Measurements from ENCODE around the gene KRT86.
"Not testable (repeated sequence)": the region's sequence is repeated elsewhere in the genome, so short reads cannot be mapped to it uniquely, and the experiment has no call there.

KRT86 gene

DNA sequence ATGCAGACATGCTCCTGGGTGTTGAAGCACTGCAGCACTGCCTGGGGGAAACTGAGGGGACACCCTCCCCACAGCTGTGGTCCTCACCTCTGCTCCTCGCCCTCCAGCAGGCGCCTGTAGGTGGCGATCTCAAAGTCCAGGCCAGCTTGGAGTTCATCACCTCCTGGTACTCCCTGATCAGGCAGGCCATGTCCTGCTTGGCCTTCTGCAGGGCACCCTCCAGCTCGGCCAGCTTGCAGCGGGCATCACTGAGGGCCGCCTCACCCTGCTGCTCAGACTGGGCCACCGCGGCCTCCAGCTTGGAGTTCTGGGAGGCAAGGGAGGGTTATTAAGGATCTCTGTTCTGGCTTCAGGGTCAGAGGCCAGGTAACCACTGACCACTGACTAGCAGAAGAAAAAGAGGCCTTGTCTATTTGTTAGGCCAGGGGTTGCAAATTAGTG lies 22.2 kb upstream of the KRT86 start:
- DNase-seq (ENCODE audit: low read depth): peak; percentile 39

- no peak for DNase-seq (ENCODE audit: low read depth)
These were observed 21.6 kb upstream of the KRT86 start for GRCh38 chr12:52252728-52253343.

DNA sequence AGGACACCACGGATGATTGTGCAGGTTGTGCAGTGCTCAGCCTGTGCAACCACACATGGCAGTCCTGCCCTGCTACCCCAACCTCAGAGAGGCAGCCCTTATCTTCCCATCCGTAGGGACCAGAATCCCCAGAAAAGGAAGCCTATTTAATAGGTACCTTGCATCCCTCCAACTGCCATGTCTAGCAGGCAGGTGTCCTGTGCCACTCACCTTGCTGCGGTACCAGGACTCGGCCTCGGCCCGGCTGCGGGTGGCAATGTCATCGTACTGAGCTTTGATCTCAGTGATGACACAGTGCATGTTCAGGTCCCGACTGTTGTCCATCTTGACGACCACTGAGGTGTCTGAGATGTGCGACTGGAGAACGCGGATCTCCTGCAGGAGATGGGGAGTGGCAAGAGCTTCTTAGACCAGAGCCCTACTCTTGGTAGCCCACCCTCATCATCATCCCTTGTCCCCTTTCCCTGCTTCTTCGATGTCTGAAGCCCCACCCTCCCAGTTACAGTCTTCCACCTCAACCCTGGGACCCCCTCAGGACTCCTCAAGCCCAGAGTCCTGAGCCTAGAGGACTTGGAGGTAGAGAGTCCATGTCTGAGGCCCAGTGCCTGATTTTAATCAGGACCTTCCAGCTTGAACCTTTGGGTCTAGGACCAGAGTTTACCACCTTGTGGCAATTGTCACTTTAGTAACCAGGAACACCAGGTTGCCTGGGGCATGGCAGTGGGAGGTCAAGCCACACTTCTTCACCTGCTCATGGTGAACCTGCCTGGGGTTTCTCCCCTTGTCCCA lies 20.9 kb upstream of the KRT86 start:
- no peak for DNase-seq (ENCODE audit: low read depth)

GRCh38 chr12:52254180-52254964 lies 20.1 kb upstream of the KRT86 start:
- no peak for DNase-seq (ENCODE audit: low read depth)

GRCh38 chr12:52254965-52255751 lies 19.3 kb upstream of the KRT86 start:
- no peak for DNase-seq (ENCODE audit: low read depth)

DNA sequence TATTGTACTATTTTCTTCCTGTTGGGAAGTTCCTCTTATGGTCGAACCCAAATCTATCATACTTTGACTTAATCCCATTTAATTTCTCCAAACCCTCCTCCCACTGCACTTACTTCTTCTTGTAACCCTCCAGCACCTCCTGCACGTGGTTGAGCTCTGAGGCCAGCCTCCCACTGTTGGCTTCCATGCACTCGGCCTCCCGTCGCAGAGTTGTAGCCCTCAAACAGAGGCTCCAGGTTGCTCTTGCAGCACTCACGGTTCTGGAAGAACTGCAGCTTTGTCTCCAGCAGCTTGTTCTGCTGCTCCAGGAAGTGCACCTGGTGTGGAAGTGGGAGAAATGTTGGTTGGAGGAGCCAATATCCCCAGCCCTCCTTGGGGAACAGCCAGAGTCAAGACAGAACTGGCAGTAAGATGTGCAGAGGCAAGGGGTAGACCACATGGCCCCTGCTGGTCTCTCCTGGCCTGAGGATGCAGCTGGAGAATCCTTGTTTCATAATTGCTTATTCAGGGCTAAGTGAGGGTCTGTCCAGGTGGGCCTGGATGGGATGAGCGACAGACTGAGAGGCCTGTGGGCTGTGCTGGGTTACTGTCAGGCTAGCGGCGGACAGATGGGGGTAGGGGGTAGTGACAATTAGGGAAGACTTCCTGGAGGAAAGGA lies 18.4 kb upstream of the KRT86 start:
- no peak for DNase-seq (ENCODE audit: low read depth)

DNA sequence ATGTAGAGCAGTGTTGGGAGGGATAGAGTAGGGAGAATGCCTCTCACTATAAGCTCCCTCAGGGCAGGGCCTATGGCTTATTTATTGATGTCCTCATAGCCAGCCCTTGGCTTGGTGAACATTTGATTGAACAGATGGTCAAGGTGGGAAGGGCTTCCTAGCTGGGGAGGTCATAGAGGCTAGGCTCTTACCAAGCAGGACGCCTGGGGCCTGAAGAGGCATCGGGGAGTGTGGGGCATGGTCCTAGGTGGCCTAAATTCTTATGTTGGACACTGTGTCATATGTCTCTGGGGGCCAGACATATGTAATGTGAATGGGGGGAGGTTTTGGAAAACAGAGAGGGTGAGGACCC lies 17.9 kb upstream of the KRT86 start:
- DNase-seq (ENCODE audit: low read depth): no peak

DNA sequence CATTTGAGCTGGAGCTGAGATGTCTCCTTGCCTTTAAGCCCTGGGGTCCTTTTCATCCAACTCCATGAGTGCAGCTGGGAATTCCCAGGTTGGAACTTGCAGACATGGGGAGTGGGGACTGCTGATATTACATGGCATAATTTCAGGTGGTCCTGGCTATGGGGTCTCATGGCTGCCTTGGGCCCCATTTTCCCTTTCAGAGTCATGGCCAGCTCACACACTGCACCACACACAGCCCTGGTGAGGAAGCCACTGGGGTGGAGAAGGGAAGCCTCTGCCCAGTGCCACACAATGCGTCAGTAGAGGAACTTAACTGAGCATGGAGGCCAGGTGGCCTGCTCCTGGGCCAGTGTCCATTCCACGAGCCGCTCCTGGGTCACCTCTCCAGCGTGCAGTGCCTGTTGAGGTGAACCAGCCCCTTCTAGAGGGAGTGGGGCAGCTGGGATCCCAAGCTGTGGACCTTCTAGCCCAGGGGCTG lies 17.3 kb upstream of the KRT86 start:
- DNase-seq (ENCODE audit: low read depth): no peak

DNA sequence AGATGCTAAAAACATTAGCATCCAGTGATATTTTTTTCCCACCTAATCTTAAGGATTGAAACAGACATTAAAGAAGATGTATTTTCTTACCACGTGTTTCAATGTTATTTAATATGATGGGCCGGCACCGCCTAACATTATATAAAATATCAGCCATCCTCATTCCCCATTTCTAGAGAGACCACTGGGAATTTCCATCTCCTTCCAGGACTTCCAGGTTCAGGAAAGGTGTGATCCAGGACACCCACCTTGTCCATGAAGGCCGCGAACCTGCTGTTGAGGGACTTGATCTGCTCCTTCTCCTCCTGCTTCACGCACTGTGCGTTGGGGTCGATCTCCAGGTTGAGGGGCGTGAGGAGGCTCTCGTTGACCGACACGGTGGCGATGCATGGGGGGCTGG lies 16.5 kb upstream of the KRT86 start:
- DNase-seq (ENCODE audit: low read depth): not testable (repeated sequence)

DNA sequence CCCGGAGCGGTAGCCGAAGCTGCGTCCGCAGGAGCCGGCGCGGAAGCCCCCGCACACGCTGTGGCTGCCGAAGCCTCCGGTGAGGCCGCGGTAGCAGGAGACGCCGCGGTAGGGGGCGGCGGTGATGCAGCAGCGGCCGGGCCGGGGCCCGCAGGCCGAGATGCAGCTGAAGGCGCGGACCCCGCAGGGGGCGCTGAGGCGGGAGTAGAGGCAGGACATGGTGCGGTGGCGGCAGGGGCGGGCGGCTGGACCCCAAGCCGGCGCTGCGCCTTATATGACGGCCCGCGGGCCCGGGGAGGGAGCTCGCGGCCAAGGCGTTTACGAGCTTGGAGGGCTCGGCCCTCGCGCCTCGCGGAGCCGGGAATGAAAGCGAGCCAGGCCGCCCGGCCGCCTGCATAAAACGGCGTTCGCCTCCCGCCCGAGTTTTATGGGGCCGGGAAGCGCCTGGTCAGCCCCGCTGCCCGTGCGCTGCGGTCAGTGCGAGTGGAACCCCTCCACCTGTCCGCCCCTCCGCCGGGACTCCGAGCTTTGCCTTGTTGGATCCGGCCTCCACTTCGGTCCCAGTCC lies 16.0 kb upstream of the KRT86 start:
- DNase-seq (ENCODE audit: low read depth): no peak

DNA sequence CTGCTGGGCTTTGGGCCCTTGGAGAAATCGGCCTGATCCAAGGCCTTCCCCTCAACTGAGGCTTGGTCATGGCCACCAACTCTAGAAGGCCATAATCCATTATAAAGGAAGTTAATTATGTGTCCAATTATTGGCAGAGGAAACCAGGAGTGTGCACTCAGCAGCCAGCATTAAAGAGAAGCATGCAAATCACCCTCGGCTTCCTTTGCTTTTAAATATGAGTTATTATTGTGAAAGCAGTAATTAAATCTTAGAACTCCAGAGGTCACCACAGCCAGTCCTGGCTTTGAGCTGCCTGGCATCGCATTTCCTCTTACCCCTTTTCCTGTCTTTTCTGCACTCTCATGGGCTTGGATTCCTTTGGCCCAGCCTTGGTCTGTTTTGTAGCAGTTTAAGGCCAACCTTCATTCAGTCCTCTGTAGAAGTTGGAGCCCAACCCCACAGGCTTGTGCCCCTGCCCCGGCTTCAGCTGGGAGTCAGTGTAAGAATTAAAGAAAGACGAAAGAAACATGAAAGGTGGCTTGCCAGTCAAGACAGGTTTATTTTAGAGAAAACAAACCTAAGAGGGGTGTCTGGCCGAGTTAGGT lies 14.7 kb upstream of the KRT86 start:
- DNase-seq (ENCODE audit: low read depth): peak; percentile 28

- DNase-seq (ENCODE audit: low read depth): no peak
These were observed 13.9 kb upstream of the KRT86 start for GRCh38 chr12:52260361-52261207.

GRCh38 chr12:52261208-52261484 lies 13.3 kb upstream of the KRT86 start:
- DNase-seq (ENCODE audit: low read depth): no peak

GRCh38 chr12:52262286-52262685 lies 12.2 kb upstream of the KRT86 start:
- no peak for DNase-seq (ENCODE audit: low read depth)

GRCh38 chr12:52263761-52264434 lies 10.5 kb upstream of the KRT86 start:
- no peak for DNase-seq (ENCODE audit: low read depth)

- no peak for DNase-seq (ENCODE audit: low read depth)
These were observed 10.0 kb upstream of the KRT86 start for GRCh38 chr12:52264435-52264825.

DNA sequence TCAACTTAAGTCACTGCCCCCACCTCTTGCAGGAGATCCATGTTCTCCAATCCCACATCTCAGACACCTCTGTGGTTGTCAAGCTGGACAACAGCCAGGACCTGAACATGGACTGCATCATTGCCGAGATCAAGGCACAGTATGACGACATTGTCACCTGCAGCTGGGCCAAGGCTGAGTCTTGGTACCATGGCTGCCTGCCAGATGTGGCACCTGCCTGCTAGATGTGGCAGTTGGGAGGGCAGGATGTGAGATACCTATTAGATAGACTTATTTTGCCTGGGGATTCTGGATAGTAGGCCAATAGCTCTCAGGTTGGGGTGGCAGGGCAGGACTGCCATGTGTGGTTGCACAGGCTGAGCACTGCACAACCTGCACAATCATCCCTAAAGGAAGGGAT lies 7.9 kb upstream of the KRT86 start:
- no peak for DNase-seq (ENCODE audit: low read depth)

- DNase-seq (ENCODE audit: low read depth): no peak
These were observed 7.2 kb upstream of the KRT86 start for GRCh38 chr12:52267266-52267665.

- no peak for DNase-seq (ENCODE audit: low read depth)
These were observed 6.7 kb upstream of the KRT86 start for GRCh38 chr12:52267699-52268098.

- peak; percentile 58 for DNase-seq (ENCODE audit: low read depth)
These were observed 6.2 kb upstream of the KRT86 start for GRCh38 chr12:52268212-52268611.

Measured in ELR (cell line).